ENCODE results near the gene DIAPH1.
A peak's percentile ranks its signal among the peaks of the same experiment; 100 is the strongest.

Gene DIAPH1

DNA sequence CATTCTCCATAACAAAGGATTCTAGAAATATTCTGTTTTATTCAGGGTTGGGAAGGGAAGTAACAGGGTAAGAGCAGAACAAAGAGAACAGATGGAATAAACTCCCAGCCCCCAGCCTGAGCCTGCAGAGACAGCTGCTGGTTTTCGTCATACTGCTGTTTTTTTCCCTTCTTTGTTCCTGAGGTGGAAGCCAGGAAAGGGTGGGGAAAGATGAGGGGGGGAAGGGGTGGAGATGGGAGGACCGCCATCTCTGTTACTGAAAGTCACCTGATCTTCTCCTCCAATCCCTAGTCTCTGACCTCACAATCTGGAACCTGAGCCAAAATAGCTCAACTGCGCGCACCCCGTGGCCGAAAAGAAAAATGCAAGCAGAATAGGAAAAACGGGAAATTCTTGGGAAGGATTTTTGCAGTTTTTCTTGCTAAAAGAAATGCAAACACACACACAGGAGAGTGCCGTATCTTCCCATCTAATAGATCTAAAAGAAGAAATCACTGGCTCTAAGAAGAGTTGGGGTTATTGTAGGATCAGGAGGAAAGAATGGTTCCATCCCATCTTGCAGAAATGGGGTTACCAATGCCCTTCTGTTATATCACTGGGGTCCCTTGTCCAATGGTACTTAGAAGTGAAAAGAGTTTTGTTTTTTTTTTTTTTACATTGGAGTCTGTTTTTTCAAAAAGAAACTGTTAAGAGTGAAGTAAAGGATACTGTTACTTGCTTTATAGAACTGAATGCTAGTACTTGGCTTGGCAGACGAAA, 57.9 kb downstream of the DIAPH1 start:
- peak; percentile 95 for DNase-seq (ENCODE audit: low read depth)

DNA sequence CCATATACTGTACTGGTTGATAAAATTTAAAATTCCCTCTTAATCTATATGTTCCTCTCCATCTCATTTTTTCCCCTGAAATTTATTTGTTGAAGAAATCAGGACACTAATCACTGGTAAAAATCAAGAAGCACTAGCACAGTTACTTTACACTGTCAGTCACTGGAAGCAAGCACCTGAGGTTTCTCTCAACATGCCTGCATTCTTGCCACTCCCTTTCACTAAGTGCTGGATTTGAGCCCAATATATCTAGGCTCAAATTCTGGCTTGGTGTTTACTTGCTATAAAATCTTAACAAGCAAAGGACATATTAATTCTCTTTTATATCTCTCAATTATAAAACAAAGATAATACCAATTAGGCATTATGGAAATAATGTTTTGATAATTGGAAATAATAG, 58.6 kb downstream of the DIAPH1 start:
- DNase-seq (ENCODE audit: low read depth) = no peak

DNA sequence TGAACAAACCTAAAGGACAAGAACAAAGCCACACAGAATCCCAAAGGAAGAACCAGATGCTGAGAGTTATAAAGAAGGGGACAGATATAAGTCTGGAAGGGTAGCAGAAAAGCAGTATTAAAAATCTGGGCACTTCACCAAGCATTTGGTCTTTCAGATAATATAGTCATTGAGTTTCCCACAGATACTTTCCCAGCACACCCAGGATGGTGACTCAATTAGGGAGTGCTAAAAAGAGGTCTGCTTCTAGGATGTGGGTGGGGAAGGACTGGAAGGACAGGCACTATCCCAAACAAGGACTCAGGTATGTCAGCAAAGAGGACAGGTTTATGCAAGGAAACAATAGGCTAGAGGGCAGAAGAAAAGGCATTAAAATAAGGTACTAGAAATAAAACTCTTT, 59.3 kb downstream of the DIAPH1 start:
- DNase-seq (ENCODE audit: low read depth) = peak; percentile 56

DNA sequence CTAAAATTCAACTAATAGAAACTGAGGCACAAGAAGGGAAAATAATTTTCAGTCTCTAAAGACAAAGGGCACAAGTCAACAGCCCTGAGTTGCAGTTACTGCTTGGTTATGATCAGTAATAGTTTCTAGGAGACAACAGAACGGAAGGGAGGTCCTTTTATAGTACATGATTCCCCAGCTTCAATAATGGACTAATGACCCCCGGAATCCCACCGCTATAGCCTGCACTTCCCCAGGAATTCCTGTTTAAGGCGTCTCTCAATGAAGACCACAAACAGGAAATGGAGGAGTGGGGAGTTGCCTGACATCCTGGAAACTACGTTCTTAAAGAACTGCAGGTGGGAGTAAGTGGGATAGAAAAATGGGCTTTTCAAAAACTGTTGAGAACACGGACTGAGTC, 60.6 kb downstream of the DIAPH1 start:
- peak; percentile 24 for DNase-seq (ENCODE audit: low read depth)

DNA sequence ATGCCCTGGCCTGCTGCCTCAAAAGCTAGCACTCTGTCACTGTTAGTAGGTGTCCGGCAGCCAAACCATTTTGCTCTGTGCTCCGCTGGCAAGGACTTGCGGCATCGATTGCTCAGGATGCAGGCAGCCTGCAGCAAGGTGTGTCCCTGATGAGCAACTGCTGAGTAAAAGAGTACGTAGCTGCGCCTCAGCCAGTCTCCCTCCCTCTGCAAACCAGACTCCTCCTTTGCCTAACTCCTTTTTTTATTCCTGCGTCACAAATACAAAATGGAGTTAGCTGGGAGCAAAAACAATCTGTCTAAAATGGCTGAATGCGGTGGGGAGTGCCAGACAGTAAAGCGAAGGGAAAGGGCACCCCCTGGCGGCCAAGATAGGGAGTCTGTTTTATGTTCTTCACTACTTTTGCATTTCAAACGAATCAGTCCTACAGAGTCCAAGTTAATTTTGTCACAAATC, 61.1 kb downstream of the DIAPH1 start:
- peak; percentile 98 for DNase-seq (ENCODE audit: low read depth)

DNA sequence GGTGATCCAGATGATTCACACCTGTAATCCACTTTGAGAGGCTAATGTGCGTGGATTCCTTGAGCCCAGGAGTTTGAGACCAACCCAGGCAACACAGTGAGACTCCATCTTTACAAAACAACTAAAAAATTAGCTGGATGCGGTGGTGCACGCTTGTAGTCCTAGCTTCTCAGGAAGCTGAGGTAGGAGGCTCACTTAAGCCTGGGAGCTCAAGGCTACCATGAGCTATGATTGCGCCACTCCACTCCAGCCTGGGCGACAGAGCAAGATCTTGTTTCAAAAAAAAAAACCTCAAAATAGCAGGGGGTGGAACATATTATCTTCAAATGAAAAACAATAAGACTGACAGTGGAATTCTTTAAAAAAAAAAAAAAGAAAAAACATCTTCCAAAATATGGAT, 70.9 kb downstream of the DIAPH1 start:
- no peak for DNase-seq (ENCODE audit: low read depth)

DNA sequence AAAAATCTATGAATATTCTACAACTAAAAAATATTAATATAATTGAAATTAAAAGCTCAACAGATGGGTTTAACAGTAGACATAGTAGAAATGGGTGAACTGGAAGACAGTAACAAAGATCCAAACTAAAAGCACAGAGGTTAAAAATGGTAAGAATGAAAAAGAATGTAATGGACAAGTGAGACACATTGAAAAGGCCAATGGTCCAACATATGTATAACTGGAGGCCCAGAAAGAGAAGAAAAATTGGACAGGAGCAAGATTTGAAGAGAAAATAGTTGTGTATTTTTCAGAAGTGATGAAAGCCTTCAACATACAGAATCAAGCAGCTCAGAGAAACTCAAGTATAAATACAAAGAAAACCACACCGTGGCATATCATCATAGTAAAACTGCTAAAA, 71.3 kb downstream of the DIAPH1 start:
- peak; percentile 24 for DNase-seq (ENCODE audit: low read depth)

DNA sequence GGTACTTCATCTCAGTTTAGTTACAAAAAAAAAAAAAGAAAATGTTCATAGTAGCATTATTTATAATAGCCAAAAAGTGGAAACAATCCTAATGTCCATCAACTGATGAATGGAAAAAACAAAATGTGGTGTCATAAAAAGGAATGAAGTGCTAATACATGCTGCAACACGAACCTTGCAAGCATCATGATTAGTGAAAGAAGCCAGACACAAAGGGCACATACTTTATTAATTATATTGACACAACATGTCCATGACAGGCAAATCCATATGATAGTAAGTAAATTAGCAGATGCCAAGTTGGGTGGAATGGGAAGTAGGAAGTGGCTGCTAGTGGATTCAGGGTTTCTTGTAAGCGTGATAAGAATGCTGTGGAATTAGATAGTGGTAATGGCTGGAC, 75.7 kb downstream of the DIAPH1 start:
- DNase-seq (ENCODE audit: low read depth) = no peak

DNA sequence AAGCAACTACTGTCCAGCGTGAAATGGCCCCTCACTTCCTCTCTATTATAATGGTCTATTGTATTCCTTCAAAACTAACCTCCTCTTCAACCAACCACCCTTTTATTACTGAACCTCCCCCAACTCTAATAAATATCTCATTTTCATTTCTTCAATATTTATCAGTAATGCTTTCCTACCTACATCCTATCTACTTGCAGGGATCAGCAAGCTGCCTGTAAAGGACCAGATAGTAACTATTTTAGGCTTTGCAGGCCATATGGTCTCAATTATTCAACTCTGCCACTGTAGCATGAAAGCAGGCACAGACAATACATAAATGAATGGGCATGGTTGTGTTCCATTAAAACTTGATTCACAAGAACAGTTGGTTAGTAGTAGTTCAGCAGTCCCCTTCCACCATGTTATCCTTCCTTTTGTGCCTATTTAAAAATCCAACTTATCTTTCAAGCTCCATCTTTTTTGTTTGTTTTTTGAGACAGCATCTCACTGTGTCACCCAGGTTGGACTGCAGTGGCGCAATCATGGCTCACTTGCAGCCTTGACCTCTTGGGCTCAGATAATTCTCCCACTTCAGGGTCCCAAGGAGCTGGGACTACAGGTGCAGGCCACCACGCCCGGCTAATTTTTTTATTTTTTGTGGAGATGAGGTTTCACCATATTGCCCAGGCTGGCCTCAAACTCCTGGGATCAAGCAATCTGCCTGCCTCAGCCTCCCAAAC, 84.1 kb downstream of the DIAPH1 start:
- DNase-seq (ENCODE audit: low read depth) = no peak

DNA sequence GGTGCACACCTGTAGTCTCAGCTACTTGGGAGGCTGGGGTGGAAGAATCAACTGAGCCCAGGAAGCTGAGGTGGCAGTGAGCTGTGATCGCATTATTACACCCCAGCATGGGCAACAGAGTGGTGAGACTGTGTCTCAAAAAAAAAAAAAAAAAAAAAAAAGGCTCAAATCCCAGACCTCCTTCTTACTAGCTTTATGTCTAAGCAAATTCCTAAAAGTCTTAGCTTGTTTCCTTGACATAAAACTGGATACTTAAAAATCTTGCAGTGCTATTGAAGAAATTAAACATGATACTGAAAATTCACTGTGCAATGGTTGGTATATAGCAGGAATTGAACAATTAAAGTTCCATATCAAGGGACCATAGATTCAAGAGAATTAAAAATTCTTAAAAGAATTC, 84.9 kb downstream of the DIAPH1 start:
- DNase-seq (ENCODE audit: low read depth) = peak; percentile 49

DNA sequence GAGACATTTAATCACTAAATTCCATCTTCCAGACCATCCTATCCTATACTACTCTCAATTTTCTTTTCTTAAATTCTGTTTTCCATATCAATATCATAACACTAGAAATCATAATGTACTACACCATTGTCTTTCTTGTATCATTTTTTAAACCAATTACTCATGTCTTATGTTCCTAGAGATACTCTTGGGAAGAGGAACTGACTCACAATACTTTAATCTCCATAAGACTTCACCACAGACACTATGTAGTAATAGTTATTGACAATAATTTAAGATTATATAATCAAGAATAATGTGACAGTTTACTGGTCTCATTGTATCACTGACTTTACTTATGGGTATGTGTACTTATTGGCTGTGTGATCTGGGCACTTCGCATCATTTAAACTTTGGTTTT, 86.1 kb downstream of the DIAPH1 start:
- DNase-seq (ENCODE audit: low read depth) = peak; percentile 60

DNA sequence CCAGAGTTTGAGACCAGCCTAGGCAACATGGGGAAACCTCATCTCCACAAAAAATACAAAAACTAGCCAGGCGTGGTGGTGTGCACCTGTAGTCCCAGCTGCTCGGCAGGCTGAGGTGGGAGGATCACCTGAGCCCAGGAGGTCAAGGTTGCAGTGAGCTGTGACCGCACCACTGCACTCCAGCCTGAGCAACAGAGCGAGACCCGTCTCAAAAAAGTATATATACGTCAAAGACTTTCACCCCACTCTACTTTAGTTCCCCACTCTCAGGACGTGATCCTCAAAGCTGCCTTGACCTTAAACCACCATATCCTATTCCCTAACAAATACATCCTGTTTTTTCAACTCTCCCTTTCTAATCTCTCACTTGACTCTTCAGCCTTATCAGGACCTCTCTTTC, 88.9 kb downstream of the DIAPH1 start:
- DNase-seq (ENCODE audit: low read depth) = no peak

DNA sequence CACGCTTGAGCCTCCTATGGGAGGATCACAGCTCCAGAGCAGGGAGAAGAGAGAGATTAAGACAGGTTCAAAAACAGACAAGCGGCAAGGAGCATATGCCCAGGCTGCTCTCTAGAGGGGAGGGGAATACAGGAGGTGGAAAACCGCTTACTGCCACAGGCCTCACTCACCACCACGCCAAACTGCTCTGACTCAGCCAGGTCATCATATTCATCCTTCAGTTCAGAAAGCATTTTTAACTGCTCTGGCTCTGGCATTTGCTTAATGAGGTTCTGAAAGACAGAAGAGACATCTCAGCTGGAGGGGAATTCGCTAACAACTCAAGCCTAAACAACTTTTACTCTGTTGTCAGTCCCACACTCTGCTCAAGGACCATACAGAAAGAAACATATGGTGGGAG, 89.8 kb downstream of the DIAPH1 start:
- DNase-seq (ENCODE audit: low read depth) = peak; percentile 53

DNA sequence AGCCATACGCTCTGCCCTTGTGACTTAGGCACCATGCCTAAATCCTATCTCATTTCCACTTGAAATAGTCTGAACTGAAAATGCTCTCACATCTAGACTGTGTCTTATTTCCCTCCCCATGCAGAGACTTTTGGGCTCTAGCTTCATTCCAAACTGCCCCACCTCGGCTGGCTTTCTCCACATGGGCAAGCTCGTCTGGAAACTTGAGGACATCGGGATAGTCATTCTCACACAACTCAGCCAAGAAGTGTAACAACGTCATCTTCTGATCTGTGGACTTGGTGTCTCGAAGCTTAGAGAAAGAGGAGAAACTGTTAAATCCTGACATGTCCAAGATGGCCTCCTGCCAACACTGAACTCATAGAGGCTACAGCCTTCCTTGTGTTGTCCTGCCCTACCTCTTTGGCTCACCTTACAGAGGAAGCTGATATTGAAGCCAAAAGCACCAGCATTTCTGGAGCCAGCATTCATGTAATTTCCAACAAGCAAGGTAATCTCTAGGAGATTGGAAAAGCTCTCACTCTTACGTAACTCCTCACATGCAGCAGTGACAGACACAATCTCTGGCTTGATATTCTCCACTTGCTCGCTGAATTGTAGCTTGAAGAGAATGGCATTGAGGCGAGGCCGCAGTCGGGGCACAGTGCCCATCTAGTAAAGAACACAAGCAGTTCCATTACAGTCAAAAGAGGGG, 90.4 kb downstream of the DIAPH1 start:
- no peak for DNase-seq (ENCODE audit: low read depth)

DNA sequence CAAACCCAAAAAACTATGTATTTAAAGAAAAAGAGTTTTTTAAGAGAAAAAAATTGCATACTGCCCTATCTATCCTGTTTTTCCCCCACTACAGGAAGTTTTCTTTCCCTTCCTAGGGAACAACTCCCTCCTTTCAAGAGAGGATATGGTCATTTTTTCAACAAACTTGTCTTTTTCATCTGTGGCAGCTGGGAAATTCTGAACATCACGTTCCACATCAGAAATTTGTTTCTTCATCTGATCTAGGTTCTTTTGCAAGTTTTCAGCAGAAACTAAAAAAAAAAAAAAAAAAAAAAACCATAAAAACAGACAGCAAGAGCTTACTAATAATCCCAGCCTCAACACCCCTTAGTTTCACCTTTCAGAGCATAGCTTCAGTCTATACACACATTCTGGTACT, 91.4 kb downstream of the DIAPH1 start:
- no peak for DNase-seq (ENCODE audit: low read depth)

DNA sequence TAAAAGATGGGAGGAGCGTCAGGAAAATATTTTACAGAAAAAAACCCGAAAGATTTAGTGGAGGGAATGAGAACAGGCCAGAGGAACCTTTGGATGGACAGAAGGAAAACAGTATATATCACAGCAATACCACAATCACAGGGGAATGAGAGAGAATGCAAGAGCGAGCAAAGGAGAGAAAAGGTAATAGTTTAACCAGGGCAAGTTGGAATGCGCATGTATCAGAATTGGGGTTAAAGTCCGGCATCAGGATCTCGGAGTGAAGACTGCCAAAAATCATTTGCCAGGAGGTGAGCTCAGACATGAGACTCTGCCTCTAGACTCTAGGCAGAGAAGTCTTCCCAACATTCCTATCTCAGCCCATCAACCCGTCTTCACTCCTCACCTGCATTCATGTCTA, 93.1 kb downstream of the DIAPH1 start:
- DNase-seq (ENCODE audit: low read depth) = no peak

DNA sequence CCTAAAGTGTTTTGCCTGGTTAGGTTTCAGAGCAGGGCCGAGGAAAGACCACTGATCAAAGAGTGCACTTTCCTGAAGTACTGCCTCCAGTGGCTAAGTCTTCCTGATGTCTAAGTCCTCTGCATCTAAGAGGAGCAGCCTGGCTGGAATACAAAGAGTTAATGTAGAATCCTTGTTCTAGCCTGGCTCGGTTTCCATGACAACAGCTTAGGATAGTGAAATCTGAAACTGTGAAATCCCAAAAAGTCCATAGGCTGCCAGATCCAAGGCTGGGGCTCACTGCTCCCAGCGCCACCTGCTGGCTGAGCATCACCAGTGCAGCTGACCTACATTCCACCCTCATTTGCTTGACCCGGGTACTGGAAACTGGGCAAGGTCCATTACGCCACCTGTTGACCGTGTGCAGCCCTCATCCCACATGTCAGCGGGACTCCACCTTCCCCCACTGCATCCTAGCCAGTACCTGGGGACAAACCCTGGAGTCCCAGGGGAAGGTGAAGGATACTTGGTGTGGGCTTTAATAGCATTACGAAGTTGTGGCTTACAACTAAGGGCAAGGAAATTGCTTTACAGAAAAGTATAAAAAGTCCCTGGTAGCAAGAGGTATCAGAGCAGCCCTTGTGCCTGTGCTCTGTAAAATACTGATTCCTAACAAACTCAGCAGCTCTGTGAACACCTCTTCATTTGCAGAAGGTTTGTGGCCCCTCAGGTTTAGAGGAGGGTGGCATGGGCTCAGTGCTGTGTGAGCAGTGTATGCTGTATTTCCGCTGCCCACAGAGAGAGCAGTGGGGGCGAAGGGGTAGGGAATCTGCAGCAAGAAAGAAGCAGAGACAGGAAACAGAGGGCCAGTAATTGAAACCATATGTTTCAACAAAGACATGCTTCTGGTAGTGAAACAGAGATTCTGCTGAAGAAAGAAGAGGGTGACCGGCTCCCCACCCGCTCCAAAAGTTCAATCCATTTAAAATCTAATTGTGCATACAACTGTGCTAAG, 93.9 kb downstream of the DIAPH1 start:
- DNase-seq (ENCODE audit: low read depth) = peak; percentile 94

DNA sequence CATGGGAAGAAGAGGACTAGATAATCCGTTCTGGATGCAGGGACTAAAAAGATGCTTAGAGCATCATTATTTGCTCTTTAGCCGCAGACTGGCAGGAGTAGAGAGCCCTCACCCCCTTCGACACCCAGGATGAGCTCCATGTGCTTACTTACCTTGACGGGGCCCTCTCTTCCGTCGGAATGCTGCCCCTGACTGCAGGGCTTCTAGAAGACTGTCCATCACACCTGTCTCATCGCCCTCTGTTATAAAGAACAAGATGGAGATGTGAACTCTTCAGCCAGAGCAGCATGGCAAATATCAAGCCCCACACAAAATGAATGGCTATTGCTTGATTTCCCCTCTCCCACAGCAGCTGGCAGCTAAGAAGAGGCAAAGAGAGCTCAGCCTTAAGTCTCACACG, 94.8 kb downstream of the DIAPH1 start:
- DNase-seq (ENCODE audit: low read depth) = no peak

DNA sequence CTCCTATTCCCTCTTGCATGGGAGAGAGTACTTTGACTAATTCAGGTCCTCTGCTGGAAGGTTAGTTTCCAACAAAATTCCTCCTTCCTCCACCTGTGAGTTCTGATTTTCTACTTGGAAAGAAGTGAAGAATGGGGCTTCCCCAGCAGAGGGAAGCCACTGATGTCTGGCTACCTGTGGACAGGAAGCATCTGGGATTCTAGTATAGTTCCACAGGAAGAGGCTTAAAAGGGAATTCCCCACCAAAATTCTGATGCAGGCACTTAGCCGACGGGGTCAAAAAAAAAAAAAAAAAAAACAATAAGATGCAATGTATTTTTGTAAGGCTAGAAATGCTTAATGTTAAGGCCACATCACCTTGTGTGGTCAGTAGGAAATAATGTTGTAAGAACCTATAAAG, 96.5 kb downstream of the DIAPH1 start:
- DNase-seq (ENCODE audit: low read depth) = no peak

DNA sequence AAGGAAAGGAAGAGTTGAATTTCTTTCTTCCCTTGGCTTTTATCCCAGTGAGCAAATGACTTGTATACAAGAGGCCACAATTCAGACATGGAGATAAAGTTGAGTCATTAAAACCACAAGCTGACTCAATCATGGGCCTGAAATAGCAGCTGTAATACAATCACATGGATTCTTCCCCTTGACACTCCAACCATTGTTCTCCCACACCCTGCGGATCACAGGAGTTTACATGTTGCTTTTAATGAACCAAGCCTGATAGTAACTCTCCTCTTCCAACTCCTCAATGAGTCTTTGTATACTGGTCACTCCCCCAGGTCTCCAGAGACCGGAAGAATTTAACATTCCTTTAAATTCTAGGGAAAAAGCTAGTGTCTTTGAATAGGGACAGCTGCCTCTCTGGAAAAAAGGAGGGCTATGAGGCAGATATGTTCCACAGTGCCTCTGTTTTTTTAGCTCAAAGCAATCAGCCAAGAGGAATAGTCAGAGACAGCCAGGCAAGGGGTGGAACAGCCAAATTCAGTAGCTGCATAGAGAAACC, 97.5 kb downstream of the DIAPH1 start:
- DNase-seq (ENCODE audit: low read depth) = peak; percentile 99
